Measurements from ENCODE around the gene MAB21L4. TPM values are rescaled to one million over a fixed set of nuclear protein-coding genes. Genes with fewer than 3 reads are reported as not detected.

The MAB21L4 gene
- polyA plus RNA-seq, 1 donor = 4.8 TPM

DNA sequence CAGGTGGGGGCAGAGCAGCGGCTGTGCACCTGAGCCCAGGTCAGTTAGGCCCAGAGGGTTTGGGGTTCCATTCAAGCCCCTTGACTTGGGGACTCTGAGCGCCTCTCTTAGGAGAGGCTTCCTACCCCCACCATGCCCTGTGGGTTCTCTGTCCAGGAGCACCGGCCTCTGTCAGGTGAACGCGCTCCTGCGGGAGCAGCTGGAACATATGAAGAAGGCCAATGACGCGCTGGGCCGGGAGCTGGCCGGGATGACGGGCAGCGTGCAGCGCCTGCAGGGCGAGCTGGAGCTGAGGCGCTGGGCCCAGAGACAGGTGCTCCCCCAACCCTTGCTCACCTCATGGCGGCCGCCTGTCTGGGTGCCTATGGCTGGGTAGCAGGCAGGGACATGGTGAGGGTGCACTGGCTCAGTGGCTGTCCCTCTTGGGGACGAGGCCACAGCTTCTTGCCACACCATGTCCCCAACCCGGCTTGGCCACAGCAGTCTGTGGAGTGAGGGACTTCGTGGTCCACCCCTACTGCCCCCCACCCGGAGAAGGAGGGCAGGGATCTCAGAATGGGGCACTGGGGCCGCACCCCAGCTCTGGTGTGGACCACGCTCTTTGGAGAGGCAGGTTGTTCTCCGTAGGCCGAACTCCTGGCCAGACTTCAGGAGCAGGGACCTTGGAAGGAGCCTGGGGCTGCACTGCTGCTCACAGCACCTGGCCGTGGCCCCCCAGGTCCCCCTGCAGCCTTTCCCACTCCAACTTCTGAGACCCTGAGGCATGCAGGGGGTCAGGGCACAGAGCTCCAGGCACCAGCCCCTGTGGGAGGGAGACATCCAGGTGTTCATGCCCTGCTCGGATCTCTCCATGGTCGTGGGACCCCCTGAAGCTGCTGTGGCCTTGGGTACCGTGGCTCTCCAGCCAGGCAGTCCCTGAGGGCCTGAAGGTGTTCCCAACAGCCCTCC is 29.9 kb upstream of the MAB21L4 start:
- DNase-seq = no peak

DNA sequence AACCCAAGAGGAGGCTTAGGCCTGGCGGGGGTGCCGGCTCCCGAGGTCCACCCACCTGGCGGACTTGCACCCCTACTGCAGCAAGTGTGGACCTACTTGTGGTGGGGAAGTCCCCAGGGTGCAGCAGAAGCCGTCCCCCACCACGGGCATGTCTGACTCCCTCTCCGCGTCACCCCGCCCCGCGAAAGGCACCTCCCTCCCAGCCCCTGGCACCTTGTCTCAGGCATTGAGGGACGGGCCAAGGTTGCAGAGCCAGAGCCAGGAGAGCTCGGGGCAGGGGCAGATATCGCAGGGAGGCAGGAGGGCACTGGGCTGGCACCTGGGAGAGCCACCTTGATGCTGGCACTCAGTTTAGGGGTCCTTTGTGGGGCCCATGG is 29.2 kb upstream of the MAB21L4 start:
- no peak for DNase-seq

DNA sequence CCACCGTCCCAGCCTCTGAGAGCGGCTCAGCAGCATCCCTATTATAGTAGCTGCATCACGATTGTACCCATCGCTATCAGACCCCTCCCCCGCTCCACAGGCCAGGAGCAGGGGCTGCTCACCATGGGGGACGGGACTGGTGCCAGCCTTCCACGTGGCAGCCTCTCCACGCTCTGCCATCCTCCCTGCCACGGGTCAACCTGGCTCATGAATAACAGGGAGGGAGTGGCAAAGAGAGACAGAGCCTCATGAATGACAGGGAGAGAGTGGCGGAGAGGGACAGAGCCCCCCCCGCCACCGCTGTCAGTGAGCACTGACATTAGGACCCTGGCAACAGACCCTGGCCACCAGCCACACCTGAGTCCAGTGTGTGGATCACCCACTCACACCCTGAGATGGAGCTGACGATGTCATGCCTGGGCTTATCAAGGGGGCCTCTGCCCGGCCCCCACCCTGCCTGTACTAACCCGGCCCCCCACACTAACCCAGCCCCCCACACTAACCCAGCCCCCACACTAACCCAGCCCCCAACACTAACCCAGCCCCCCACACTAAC is 27.1 kb upstream of the MAB21L4 start:
- no peak for DNase-seq

DNA sequence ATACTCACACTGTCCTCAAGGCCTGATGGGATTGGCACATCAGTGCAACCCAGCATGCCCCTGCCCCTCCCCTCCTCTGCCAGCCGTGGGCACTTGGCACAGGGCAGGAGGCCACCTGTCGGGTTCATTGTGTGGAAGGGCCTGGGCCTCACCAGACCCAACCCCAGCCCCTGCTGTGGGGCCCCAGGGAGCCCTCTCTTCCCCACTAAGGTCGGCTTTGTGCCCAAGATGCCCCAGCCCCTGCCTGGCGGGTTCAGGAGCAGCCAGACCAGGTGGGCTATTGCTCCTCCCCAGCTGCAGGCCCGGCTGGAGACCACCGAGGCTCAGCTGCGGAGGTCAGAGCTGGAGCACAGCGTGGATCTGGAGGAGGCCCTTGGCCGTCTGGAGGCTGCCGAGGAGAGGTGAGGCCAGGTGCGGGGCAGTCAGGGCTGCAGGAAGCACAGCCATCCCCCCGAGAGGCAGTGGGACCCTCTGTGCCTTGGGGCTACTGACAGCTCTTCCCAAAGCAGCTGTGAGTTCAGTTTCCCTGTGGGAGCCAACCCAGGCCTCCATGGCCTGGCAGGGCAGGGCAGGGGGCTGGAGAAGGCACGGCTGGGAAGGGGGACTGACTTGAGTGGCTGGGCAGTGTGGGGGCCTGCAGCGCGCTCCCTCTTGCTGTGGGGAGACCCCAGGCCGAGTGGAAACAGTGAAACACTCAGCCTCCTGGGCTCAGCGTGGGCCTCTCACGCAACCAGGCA is 26.5 kb upstream of the MAB21L4 start:
- DNase-seq = no peak

DNA sequence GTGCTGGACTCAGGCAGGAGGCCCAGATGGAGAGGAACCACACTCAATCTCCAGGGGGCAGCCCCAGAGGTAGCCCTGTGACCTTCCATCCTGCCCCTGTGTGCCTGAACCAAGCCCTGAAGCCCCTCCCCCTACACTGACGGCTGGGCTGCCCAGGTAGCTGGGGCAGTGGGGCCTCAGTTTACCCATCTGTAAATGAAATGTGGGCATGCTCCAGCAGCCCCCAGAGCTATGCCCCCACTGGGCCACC is 26.0 kb upstream of the MAB21L4 start:
- DNase-seq = no peak

DNA sequence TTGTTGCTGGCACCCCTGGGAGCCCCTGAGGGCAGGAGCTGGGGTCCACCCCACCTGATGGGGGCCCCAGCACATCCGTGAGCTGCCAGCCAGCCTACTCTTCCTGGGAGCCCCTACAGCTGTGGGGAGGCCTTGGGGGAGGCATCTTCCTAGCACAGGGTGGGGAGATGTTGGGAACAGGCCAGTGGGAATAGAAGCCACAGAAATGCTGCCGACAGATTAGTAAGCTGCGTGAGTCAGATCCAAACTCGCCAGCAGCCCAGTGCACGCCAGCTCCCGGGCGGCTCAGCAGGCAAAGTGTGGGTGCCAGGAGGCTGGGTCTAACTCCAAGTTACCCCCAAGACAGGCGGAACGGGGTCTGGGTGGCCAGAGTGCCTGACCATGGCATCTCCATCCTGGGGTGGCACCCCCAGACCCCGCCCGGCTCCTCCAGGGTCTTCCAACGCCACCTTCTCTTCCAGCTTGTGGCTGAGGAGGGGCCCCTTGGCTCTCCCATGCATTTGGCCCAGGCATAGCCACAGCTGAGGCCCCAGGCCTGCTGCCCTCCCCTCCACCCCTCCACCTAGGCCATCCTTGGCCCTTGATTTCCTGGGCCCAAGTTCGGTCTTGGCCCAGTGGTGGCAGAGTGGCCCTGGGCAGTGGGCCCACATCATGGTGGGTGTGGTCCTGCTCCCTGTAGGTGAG is 25.5 kb upstream of the MAB21L4 start:
- DNase-seq = no peak

DNA sequence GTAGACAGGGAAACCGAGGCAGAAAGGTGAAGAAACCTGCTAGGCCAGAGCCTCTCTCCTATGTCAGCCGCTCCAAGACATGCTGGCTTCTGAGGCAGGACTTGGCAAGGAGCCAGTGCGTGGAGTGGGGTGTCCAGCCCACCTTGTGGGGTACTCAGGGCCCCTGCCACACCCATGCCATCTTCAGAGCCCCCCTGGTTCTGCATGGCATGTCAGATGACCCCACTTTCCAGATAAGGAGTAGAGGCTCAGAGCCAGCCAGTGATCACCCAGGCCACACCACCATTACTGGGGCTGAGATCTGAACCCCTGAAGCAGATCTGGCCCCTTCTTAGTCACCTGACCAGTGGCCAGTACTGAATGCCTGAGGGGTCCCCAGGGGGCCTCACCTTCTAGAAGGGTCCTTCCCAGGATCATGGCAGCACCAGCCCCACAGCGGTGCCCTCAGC is 24.9 kb upstream of the MAB21L4 start:
- no peak for DNase-seq

DNA sequence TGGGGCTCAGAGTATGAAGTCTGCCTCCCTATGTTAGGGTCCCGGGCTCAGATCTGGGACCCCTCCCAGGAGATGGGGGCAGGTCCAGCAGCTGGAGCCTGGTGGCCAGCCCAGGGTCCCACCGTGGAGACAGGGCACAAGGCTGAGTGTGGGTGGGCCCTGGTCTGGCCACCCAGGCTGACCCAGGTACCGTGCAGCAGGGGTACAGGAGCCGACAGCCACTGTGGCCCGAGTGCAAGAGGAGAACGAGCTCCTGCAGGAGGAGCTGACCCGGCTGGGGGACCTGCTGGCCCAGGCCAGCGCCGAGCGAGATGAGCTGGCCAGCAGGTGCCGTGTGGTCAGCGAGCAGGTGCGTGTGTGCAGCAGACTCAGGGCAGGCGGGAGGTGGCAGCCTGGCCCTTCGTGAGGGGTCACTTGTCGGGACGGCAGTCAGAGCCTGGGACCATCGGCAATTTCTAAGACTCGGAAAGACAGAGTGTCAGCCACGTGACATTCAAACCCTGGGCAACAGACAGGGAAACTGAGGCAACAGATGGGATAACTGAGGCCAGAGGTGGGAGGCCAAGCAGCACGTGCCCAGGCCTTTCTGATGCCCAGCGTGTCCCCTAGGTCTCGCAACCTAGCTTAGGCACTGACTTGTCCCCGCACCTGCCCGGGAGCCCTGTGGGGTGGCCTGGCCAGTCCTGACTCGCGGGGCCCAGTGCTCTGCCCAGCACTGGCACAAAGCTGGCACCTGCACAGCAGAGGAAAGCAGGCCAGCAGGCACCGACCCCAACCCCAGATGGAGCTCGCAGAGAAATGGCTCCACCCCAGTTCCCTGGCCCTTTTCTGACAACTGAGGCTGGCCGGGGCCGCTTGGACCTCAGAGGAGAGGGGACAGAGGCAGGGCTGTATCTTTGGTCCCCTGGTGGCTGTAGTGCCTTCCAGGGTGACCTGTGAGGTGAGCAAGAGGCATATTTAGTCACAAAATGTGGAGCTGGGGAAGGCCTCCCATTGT is 24.1 kb upstream of the MAB21L4 start:
- DNase-seq = no peak

DNA sequence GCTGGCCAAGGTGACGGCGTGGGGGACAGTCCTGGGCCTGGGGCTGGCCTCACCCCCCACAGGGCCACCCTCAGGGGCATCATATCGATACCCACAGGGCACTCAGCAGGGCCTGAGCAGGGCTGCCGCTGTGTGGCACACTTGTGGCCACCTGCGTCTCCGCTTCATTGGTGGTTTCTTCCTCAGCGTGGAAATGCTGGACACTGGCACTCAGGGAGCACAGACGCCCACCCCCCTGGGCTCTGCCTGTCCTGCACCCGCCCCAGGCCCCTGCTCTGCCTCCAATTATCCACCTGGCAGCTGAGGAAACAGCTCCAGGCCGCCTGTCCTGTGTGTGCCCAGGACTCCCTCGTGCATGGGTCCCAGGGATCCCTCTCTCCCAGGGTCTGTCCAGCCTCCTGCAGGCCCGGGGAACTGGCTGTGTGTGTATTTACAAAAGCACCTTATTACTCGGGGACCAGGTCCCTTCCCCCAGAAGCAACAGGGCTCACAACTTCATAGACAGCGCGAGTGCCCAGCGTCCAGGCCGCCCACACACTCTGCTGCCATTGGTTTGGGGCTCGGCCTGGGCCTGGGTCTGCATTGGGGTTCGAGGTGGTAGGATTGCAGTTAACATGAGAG is 23.3 kb upstream of the MAB21L4 start:
- no peak for DNase-seq

DNA sequence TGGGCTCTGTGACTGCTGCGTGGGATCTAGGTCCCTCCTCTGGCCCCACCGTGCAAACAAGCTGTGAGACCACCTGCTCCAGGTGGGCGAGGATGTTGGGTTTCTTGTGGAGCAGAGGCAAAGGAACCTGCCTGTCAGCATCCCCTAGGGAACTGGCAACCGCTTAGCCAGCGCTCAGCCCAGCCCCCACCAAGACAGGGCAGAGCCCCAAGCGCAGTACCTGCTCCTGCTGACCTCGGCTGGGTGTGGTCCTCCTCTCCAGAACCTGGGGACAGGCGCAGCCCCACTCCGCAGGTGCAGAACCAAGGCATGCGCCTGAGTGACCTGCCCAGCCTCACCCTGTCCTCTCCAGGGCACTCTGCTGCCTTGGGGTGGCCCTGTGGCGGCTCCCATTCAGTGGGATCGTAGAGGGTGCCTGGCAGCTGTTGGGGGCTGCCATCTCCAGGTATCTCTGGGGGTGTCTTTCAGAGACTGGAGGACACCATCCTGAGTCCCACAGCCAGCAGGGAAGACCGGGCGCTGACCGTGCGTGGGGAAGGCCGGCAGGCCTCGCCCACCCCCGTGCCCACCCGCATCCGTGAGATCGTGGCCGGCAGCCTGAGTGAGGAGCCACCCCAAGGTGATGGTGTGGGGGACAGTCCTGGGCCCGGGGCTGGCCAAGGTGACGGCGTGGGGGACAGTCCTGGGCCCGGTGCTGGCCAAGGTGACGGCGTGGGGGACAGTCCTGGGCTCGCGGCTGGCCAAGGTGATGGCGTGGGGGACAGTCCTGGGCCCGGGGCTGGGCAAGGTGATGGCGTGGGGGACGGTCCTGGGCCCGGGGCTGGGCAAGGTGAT is 22.5 kb upstream of the MAB21L4 start:
- DNase-seq = no peak

DNA sequence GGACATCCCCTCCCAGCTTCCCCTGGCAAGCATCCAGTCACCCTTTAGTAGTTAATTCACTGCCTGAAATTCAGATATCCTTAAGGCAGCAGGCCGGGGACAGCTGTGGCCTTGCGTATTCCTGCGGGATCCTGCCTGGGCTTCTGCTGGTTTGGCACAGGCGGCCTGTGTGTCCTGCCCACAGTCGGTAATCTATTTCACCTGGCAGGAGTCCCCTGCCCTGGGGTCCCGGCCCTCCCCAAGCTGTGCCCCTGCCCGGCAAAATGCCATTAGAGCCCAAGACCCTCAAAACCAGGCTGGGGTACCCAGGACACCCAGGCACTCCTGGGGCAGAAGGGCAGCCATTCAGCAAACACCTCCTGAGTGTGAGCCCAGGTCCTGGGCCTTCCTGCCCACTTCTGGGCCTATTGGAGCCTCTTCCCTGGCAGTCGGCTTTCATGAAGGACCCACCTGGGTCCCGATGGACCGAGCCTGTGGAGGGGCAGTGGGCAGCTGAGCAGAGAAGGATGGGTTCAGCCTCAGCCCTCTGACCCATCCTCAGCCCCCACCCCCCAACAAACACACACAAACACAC is 21.8 kb upstream of the MAB21L4 start:
- no peak for DNase-seq

DNA sequence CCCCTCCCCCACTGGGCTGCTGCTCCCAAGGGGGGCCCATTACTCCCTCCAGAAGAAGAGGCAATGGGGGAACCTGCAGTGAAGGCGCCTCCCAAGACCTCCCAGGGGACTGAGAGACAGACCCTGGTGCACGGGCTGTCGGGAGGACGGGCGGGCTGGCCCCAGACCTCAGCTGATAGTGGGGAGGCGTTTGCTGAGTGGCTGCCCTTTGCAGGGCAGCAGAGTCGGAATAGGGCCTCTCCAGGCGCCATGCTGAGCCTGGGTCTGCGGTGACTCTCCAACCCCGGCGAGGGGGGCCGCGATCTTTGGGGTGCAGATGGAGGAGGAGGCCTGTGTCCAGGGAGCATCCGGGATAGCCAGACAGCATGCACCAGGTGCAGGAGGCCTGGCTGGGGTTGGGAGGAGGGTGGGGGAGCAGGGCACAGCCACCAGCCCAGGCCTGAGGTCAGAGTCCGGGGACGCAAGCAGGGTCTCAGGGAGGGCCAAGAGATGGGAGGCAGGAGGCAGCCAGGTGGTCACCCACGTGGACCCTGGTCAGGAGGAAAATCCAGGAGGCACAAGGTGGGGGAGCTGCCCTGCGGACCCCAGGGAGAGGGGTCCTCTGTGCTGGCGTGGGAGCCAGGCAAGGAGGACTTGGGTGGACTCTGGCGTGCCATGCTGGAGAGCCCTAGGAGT is 21.2 kb upstream of the MAB21L4 start:
- DNase-seq = no peak

DNA sequence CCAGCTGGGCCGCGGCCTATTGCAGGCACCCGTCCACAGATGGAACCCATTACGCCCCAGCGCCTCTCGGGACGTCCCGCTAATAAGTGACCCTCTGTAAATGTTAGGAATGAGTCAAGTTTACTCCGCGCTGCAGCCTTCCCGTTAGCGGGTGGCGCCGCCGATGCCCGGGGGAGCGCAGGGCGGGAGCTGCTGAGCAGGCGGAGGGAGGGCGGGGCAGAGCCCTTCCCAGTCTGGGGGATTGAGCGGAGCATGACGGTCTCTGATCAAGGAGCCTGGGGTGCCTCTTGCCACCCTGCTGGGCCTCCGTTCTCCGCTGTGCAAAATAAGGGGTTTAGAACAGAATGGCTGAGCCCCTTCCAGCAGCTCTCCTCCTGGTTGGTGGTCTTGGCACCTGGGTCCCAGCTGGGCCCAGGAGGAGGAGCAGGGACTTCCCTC is 20.6 kb upstream of the MAB21L4 start:
- no peak for DNase-seq

DNA sequence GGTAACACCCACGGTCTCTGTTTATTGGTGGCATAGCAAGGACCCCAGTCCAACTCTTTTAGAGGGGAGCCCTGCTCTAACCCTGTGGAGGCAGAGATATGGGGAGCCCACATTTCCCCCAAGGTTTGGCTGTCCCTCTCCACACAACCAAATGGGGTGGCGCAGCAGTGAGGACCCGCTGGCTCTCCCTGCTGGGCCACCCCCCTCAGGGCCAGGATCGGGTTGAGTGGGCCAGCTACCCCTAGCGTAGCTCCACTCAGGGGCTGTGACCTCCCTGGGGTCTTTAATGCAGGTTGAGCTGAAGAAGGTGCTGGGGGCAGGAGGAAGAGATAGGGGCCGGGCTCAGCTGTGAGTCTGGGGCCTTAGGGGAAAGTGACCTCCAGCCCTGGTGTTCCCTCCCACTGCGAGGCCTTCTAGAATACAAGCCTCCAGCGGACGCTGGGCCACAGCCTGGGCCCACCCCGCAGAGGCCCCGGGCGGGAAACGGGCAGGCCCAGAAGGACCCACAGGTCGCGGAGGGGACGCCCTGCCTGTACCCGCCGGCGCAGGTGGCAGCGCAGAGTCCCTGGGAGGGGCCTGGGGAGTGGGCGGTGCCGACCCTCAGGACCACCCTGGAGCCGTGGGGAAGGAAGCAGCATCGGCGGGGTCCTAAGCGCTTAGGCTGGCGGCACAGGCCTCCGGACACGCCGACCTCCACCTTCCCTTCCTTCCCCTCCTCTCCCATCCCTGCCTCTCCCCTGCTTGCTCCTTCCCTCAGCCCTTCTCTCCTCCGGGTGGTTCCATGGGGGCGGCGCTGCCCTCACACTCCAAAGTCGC is 19.8 kb upstream of the MAB21L4 start:
- DNase-seq = no peak

DNA sequence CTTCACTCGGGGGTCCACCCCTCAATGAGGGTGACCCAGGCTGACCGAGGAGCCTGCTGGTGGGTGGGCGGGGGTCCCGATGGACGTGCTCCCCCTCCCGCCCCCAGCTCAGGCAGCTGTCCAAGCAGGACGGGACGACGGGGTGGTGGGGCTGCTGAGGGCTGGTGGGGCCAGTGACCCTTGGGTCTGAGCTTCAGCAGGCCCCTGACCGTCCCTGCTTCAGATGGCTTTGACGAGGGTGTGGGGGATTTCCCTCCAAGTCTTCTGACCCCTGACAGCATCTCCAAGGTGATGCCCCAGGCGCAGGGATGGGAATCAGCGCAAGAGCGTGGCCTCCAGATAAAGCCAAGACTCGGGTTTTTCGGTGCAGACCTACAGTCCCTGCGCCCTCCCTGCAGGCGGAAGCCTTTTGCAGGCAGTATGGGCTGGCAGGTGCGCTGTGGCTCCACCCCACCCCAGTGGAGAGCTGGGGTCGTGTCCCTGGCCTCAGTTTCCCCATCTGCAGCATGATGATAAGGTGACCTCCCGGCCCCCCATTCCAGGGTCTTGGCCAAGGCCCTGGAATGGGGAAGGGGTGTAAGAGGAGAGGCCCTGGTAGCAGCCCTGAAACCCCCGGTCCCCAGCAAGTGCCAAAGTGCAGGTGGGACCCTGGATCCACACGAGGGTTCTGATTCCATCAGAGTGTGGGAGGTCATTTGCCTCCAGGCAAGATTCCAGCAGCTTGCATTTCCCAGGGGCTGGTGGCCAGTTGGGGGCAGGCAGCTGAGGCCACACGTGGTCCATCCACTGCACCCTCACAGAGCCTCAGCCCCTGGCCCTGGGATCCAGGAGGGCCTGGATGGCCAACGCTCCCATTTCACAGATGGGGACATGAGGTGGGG is 18.9 kb upstream of the MAB21L4 start:
- no peak for DNase-seq

DNA sequence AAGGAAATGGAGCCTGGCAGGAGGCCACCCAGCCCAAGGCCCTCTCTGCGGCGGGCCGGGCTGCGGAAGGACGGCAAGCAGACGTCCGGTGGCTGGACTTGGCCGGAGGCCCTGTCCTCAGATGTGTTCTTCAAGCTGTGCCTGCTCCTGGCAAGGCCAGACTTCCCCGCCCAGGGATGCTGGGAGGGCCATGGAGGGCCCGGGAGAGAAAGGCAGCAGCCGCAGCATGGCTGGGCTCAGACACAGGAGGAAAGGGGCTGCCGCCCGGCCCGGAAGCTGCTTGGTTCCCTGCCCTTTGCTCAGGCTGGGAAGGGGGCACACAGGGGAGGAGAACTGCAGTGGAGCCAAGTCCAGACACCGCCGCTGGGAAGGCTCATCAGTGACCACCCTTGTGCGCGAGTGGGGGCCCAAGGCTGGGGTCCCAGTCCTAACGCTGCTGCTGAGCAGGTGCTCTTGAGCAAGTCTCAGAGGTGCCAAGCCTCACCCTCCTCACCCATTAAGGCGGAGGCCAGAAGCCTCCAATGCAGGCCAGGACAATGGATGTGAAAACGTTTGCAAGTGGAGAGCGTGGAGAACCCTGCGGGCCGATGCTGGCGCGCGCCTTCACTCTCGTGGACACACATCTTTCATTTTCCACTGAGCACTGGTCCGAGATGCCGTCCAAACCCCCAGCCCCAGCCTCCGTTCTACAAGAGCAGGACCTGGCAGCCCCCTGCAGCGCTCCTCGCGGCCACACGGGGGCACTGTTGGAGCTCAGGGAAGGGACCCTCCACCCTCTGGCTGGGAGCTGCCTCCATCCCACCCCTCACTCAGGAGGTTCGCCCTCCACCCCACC is 18.1 kb upstream of the MAB21L4 start:
- DNase-seq = no peak
